ENCODE measurements around the gene BDKRB2. TPM values are rescaled to one million over a fixed set of nuclear protein-coding genes. Genes with fewer than 3 reads are reported as not detected.

The BDKRB2 gene
- total RNA-seq, 1 experiment from 2014 or later: 0.05 TPM

DNA sequence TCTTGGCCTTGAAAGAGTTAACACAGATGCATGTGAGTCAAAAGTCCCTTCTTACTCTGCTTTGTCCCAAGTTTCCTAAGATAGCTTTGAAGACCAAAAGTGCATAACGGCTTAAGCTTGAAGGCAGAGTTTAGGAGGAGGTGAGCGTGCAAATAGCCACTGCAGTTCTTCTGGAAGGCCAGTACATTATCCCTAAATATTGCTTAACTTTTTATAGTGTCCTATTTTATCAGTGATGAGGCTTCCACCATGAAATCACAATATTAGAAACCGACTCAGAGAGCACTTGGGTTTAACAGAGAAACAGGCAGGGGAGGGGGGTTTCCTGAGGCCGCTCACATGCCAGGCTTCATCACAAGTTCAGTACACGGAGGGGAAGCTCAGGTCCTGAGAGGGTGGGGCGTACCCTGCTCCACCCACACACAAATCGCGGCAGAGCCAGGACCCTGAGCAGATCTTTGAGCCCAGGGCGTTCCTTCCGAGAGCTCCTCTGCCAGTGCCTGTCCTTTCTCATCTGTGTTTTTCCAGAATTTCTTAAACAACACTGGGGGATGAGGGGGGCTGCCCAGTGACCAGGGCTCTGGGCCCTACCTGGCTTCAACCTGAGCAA, 26.8 kb upstream of the BDKRB2 start:
- Histone ChIP-seq H3K4me3 (ENCODE audit: low read depth in 2 of 2, low read length in 2 of 2) (no peak overlapping the region), H3K4me1 (ENCODE audit: control insufficient read depth, insufficient read depth, low read length) (no peaks in the 10 kb centered on the region), H3K9me3 (ENCODE audit: control insufficient read depth, insufficient read depth, low read depth, low read length) (no peaks in the 10 kb centered on the region), H3K36me3 (ENCODE audit: control insufficient read depth, insufficient read depth, low read length) (no peaks in the 10 kb centered on the region), H3K27ac (ENCODE audit: low read length) (no peak overlapping the region), H3K27me3 (ENCODE audit: control insufficient read depth, insufficient read depth, low read length) (no peaks in the 10 kb centered on the region)
- intact Hi-C loops (cut with micrococcal nuclease; ENCODE audit: unreplicated experiment): no loop called here
- no TSS peak for BruUV-seq (replicated peaks)
- in situ Hi-C loops (cut with HindIII; ENCODE audit: low pct_unique_long_range_greater_than_20kb, low sequenced_read_pairs): no loop called here
- ATAC-seq (no peak), DNase-seq (ENCODE audit: low read depth, low spot score) (no peak)
- TF ChIP-seq SIN3A (IDR thresholded peaks at IDR 0.05; ENCODE audit: borderline replicate concordance, insufficient read depth, low read depth, low read length): no peak
- TF ChIP-seq, protein P1, sequence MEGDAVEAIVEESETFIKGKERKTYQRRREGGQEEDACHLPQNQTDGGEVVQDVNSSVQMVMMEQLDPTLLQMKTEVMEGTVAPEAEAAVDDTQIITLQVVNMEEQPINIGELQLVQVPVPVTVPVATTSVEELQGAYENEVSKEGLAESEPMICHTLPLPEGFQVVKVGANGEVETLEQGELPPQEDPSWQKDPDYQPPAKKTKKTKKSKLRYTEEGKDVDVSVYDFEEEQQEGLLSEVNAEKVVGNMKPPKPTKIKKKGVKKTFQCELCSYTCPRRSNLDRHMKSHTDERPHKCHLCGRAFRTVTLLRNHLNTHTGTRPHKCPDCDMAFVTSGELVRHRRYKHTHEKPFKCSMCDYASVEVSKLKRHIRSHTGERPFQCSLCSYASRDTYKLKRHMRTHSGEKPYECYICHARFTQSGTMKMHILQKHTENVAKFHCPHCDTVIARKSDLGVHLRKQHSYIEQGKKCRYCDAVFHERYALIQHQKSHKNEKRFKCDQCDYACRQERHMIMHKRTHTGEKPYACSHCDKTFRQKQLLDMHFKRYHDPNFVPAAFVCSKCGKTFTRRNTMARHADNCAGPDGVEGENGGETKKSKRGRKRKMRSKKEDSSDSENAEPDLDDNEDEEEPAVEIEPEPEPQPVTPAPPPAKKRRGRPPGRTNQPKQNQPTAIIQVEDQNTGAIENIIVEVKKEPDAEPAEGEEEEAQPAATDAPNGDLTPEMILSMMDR (IDR thresholded peaks at IDR 0.05): no peak
- TF ChIP-seq, protein P2, sequence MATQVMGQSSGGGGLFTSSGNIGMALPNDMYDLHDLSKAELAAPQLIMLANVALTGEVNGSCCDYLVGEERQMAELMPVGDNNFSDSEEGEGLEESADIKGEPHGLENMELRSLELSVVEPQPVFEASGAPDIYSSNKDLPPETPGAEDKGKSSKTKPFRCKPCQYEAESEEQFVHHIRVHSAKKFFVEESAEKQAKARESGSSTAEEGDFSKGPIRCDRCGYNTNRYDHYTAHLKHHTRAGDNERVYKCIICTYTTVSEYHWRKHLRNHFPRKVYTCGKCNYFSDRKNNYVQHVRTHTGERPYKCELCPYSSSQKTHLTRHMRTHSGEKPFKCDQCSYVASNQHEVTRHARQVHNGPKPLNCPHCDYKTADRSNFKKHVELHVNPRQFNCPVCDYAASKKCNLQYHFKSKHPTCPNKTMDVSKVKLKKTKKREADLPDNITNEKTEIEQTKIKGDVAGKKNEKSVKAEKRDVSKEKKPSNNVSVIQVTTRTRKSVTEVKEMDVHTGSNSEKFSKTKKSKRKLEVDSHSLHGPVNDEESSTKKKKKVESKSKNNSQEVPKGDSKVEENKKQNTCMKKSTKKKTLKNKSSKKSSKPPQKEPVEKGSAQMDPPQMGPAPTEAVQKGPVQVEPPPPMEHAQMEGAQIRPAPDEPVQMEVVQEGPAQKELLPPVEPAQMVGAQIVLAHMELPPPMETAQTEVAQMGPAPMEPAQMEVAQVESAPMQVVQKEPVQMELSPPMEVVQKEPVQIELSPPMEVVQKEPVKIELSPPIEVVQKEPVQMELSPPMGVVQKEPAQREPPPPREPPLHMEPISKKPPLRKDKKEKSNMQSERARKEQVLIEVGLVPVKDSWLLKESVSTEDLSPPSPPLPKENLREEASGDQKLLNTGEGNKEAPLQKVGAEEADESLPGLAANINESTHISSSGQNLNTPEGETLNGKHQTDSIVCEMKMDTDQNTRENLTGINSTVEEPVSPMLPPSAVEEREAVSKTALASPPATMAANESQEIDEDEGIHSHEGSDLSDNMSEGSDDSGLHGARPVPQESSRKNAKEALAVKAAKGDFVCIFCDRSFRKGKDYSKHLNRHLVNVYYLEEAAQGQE (IDR thresholded peaks at IDR 0.05; ENCODE audit: insufficient read depth in 1 of 2, low read depth in 2 of 2, low read length in 1 of 2): no peak
- no peak for TF ChIP-seq POLR2AphosphoS5 (IDR thresholded peaks at IDR 0.05; ENCODE audit: low read depth, low read length)
- TF ChIP-seq TCF7L2 (IDR thresholded peaks at IDR 0.05; ENCODE audit: low read depth, low read length): no peak
- CTCF ChIA-PET: no interaction called here
- POLR2A ChIA-PET: no interaction called here

DNA sequence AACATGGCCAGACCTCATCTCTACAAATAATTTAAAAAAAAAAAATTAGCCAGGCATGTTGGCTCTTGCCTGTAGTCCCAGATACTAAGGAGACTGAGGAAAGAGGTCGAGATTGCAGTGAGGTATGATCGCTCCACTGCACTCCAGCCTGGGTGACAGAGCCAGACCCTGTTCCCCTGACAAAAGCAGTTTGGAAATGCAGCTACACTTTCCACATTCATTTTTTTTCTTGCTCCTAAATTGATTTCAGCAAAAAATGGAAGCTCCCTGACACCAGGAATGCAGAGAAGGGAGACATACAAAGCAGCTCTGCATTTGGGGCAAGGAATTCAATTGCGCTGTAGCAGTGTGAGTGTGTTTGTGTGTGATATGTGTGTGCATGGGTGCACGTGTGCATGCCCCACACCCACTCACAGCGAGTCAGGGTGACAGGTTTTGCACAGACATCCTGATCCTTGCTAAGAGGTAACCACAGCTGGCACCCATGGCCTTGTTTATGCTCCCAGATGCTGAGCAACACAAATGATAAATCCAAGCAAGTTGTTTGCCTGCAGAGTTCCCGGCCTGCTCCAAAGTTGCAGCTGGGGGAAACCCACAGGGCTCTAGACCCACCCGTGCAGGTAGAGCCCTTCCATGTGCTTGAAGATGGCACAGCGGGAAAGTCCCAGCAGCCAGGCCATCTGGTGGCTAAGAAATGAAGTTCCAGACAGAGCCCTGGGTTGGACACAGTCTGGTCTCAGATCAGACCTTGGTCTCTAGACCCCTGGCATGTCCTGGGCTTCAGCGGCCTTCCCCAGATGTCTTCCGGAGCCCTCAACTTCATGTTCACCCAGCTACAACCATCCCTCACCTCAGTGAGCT, 25.9 kb upstream of the BDKRB2 start:
- DNase-seq (ENCODE audit: low read depth, low spot score) (no peak), ATAC-seq (no peak)
- Histone ChIP-seq H3K4me1 (ENCODE audit: control insufficient read depth, insufficient read depth, low read length) (no peaks in the 10 kb centered on the region), H3K4me3 (ENCODE audit: low read depth in 2 of 2, low read length in 2 of 2) (no peak overlapping the region), H3K27ac (ENCODE audit: low read length) (no peak overlapping the region), H3K36me3 (ENCODE audit: control insufficient read depth, insufficient read depth, low read length) (no peaks in the 10 kb centered on the region), H3K9me3 (ENCODE audit: control insufficient read depth, insufficient read depth, low read depth, low read length) (no peaks in the 10 kb centered on the region), H3K27me3 (ENCODE audit: control insufficient read depth, insufficient read depth, low read length) (no peaks in the 10 kb centered on the region)
- ChIA-PET POLR2A (no interaction called here), CTCF (interaction anchor here (0.6 kb wide), 1 partner anchor 89 kb away, joined by 8 read pairs; no protein-coding TSS in a partner anchor)
- TF ChIP-seq POLR2AphosphoS5 (IDR thresholded peaks at IDR 0.05; ENCODE audit: low read depth, low read length) (no peak), TCF7L2 (IDR thresholded peaks at IDR 0.05; ENCODE audit: low read depth, low read length) (no peak), SIN3A (IDR thresholded peaks at IDR 0.05; ENCODE audit: borderline replicate concordance, insufficient read depth, low read depth, low read length) (no peak)
- TF ChIP-seq, protein P2 (IDR thresholded peaks at IDR 0.05; ENCODE audit: insufficient read depth in 1 of 2, low read depth in 2 of 2, low read length in 1 of 2): no peak
- TF ChIP-seq, protein P1 (IDR thresholded peaks at IDR 0.05): no peak
- in situ Hi-C loops (cut with HindIII; ENCODE audit: low pct_unique_long_range_greater_than_20kb, low sequenced_read_pairs): no loop called here
- intact Hi-C loops (cut with micrococcal nuclease; ENCODE audit: unreplicated experiment): no loop called here
- no TSS peak for BruUV-seq (replicated peaks)
